Type B pancreatic cell (in vitro differentiated cells): ENCODE results near the gene PLIN4. TPM values are rescaled to one million over a fixed set of nuclear protein-coding genes. Genes with fewer than 3 reads are reported as not detected.

Experiments used
- DNase-seq: peaks from one replicate; pipeline ENCODE4 v3.0.0; 2021; ENCODE audit warnings: mixed read lengths; ENCODE audit not compliant: unreplicated experiment; ENCODE audit errors: extremely low spot score
- H3K27ac Mint-ChIP-seq: 2 replicates; pipeline ENCODE4 v1.8.0; 2021; ENCODE audit warnings: mild to moderate bottlenecking, mixed read lengths
- H3K27me3 Mint-ChIP-seq: 2 replicates; pipeline ENCODE4 v1.8.0; 2021; ENCODE audit warnings: mixed read lengths
- H3K36me3 Mint-ChIP-seq: 2 replicates; pipeline ENCODE4 v1.8.0; 2021; ENCODE audit warnings: mixed read lengths
- H3K4me1 Mint-ChIP-seq: one replicate; pipeline ENCODE4 v1.8.0; 2021; ENCODE audit warnings: mixed read lengths; ENCODE audit not compliant: unreplicated experiment
- H3K4me3 Mint-ChIP-seq: 2 replicates; pipeline ENCODE4 v1.8.0; 2021; ENCODE audit warnings: mild to moderate bottlenecking, mixed read lengths
- H3K9me3 Mint-ChIP-seq: 2 replicates; pipeline ENCODE4 v1.8.0; 2021; ENCODE audit warnings: mixed read lengths
- total RNA-seq: library from RNA; stranded (reverse); gene quantifications from 2 replicates; pipeline ENCODE4 v1.2.1, GENCODE V29; 2021; ENCODE audit warnings: low replicate concordance
- TF ChIP-seq, protein P1 (sequence below): fragments of 200-600 bp; sonication (generic); conservative IDR thresholded peaks from 2 replicates; pipeline ENCODE4 v1.5.0; 2021; ENCODE audit warnings: antibody characterized with exemption, mild to moderate bottlenecking

Gene PLIN4
- total RNA-seq, 1 donor from 2014 or later = 0.48 TPM

DNA sequence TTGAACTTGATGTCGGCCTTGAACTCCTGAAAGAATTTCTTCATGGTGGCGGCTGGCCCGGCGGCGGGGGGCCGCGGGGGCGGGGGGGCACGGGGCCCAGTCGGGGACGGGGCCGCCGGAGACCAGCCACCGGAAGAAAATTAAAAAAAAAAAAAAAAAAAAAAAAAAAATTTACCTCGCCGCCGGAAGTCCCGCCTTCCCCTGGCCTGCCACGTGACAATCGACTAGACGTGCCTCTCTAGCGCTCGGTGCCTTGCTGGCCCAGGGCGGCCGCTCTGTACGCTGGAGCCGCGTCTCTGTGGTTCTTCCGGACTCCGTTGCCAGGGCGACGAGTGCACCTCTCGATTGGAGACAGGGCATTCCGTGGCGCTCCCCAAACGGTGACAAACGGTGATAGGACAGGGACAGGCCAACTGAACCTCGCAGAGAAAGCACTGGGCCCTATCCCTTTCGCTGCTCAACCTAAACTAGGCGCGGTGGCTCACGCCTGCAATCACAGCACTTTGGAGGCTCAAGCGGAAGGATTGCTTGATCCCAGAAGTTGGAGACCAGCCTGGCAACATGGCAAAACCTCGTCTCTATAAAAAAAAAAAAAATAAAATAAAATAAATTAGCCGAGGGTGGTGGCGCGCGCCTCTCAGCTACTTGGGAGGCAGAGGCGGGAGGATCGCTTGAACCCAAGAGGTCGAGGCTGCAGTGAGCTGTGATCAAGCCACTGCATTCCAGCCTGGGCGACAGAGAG lies 60.5 kb downstream of the PLIN4 start, which contains the start of gene UBXN6:
Gene UBXN6 (minus strand): TSS at position 141 of the 742 bp plus-strand sequence. CDS start 97 bp downstream, at position 44.
- DNase-seq = peak; percentile 98
- Mint-ChIP-seq H3K4me1 (peaks cover 8% of the 10 kb centered on the region), H3K27me3 (no peaks in the 10 kb centered on the region), H3K27ac (peak within 1 kb of the TSS; percentile 96), H3K4me3 (peak within 1 kb of the TSS; percentile 97), H3K36me3 (no peaks in the 10 kb centered on the region), H3K9me3 (no peaks in the 10 kb centered on the region)
- TF ChIP-seq, protein P1, sequence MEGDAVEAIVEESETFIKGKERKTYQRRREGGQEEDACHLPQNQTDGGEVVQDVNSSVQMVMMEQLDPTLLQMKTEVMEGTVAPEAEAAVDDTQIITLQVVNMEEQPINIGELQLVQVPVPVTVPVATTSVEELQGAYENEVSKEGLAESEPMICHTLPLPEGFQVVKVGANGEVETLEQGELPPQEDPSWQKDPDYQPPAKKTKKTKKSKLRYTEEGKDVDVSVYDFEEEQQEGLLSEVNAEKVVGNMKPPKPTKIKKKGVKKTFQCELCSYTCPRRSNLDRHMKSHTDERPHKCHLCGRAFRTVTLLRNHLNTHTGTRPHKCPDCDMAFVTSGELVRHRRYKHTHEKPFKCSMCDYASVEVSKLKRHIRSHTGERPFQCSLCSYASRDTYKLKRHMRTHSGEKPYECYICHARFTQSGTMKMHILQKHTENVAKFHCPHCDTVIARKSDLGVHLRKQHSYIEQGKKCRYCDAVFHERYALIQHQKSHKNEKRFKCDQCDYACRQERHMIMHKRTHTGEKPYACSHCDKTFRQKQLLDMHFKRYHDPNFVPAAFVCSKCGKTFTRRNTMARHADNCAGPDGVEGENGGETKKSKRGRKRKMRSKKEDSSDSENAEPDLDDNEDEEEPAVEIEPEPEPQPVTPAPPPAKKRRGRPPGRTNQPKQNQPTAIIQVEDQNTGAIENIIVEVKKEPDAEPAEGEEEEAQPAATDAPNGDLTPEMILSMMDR = no peak

DNA sequence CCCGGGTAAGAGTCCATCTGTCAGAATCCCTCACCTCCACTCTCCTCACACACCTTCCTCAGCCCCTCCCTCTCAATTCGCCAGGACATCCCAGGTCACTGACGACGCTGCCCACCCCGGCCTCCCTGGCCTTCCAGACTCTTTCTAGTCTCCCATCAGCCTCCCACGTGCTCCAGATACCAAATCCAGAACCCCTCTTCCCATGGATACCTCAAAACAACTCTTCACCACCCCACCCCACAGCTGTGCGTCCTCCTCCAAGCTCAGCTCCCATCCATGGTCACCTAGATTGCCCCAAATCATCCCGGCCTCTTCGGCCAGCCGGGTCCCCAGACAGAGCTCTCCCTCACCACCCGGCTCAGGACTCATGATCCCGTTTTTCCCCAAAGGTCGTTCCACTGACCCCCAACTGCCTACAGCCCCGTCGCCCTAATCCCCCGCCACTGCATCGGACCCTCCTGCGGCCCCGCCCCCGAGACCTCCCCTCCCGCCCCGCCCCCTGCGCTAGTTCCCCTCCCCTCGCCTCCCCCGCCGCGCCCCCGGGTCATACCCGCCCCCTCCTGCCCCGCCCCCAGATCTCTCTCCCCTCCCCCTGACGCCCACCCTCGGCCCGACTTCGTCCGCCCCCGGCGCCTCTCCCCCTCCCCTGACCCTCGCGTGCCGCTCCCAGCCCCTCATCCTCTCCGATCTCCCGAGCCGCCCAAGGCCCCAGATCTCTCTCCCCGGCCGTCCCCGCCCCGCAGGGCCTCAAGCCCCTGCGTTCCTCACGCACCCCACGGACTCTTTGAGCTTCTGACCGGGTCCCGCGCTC lies 61.2 kb downstream of the PLIN4 start:
- TF ChIP-seq, protein P1 = no peak
- H3K9me3 Mint-ChIP-seq = no peaks in the 10 kb centered on the region
- H3K4me3 Mint-ChIP-seq = peak overlapping the region; percentile 97
- H3K27ac Mint-ChIP-seq = peak overlapping the region; percentile 96
- DNase-seq = peak; percentile 82
- H3K36me3 Mint-ChIP-seq = no peaks in the 10 kb centered on the region
- no peaks in the 10 kb centered on the region for H3K27me3 Mint-ChIP-seq
- H3K4me1 Mint-ChIP-seq = peaks cover 8% of the 10 kb centered on the region

DNA sequence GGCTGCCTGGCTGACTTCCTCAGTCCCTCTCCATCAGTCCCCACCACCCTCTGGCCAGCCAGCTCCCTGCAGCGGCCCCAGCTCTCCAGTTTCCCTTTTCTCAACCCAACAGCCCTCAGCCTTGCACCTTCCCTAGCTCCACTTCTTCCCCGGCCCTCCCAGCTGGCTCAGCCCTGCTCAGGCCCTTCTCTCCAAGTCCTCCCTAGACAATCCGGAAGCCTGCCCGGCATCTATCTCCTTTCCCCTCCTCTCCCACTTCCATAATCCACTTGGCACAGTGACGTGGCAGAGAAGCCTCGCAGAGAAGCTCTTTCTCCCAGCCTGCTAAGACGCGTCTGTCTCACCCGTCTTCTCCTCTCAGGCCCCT lies 61.8 kb downstream of the PLIN4 start:
- TF ChIP-seq, protein P1 = no peak
- peak overlapping the region; percentile 96 for H3K27ac Mint-ChIP-seq
- no peaks in the 10 kb centered on the region for H3K36me3 Mint-ChIP-seq
- no peak for DNase-seq
- H3K4me1 Mint-ChIP-seq = peaks cover 8% of the 10 kb centered on the region
- H3K27me3 Mint-ChIP-seq = no peaks in the 10 kb centered on the region
- no peaks in the 10 kb centered on the region for H3K9me3 Mint-ChIP-seq
- peak overlapping the region; percentile 97 for H3K4me3 Mint-ChIP-seq

DNA sequence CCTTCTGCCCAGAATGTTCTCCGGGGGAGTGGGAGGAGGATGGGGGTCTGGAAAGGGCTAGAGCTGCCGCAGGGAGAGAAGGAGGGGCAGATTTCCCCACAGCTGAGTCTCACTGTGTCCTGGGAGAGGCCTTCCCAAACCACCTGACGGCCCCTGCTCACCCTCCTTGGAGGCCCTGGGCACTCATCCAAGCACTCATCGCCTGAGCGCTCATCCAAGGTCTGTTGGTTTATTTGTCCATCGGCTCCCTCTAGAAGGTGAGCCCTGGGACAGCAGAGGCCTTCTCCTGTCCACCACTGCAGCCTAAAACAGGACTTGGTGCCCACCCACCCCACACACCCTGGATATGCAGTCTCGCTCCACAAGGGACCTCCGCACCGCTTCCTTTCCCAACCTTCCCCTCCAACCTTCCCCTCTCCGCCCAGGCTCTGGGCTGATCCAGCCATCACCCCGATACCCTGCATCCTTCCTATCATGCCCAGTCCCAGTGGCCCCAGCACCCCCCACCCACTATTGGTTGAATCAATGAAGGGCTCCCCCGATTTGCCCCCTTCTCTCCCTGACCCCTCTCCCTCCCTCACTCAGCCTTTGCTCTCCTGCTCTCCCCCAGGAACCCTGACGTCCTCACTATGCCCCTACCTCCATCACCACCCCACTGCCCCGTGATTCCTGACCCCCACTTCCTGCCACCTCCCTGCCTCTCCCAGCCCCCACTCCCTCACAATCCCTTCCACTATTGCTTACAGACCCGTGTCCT lies 62.4 kb downstream of the PLIN4 start:
- peak overlapping the region; percentile 97 for H3K4me3 Mint-ChIP-seq
- peak overlapping the region; percentile 50 for H3K27ac Mint-ChIP-seq
- H3K9me3 Mint-ChIP-seq = no peaks in the 10 kb centered on the region
- TF ChIP-seq, protein P1 = no peak
- H3K36me3 Mint-ChIP-seq = no peaks in the 10 kb centered on the region
- no peaks in the 10 kb centered on the region for H3K27me3 Mint-ChIP-seq
- peak; percentile 69 for DNase-seq
- H3K4me1 Mint-ChIP-seq = peaks cover 8% of the 10 kb centered on the region
